ENCODE data around the gene ZNF655.

The ZNF655 gene

DNA sequence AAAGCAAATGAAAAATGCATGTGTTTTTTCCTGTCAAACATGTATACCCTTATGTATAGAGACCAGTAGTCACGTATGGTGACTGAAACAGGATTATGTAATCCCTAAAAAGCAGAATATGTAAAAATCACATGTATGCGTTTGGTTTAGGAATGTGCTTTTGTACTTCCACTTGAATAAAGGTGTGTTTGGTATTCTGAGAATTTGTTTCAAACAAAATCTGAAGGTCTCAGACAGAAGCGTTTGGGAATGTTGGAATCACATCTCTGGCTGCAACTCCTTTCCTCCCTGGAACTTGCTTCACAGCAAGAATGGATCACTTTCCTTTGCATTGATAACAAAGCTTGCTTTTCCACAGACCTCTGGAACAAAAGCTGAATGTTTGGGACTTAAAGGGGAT is 17.8 kb downstream of the ZNF655 start (continued):
- no peak for TF ChIP-seq ZNF792 (tag by site-specific recombination; IDR thresholded peaks at IDR 0.05)
- TF ChIP-seq ZNF221 (tag by site-specific recombination; IDR thresholded peaks at IDR 0.05; ENCODE audit: borderline replicate concordance): no peak
- no peak for TF ChIP-seq ZBTB20 (tag by site-specific recombination; IDR thresholded peaks at IDR 0.05)
- TF ChIP-seq ZNF248 (tag by site-specific recombination; IDR thresholded peaks at IDR 0.05): no peak
- no peak for TF ChIP-seq ZNF654 (tag by site-specific recombination; IDR thresholded peaks at IDR 0.05; ENCODE audit: low read depth)
- TF ChIP-seq ZNF416 (tag by site-specific recombination; IDR thresholded peaks at IDR 0.05): no peak

DNA sequence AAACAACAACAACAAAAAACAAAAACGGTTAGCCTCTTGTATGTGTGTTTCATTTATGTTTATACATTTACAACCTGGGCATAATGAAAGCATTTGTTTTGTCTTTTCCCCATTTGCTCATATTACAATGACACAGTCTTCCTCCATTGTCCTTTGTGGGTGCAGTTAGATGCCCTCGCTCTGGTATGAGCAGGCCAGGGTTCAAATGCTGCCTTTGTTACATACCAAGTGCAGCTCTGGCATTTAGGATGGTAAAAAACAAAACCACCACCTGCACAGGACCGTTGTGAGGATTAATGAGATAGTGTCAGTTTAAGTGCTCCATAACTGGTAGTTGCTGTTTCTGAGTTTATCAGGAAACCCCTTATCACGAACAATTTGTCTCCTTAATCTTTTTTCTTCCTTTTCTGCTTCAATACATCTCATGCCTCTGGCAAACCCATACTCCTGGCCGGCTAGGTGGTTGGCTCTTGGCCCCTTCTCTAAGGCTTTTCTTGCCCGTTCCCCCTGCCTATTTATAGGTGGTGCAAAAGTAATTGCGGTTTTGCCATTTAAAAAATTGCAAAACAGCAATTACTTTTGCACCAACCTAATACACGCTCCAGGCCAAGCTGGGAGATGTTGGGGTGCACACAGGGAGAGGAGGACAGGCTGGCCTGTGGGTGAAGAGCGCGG is 21.0 kb downstream of the ZNF655 start:
- no peak overlapping the region for H3K27ac ChIP-seq (ENCODE audit: extremely low read depth, low read depth, low read length)
- ChIA-PET POLR2A (no interaction called here), CTCF (interaction anchor here (1.1 kb wide), 1 partner anchor 54 kb away, joined by 5 read pairs; no protein-coding TSS in a partner anchor)
- peaks cover 0 to 5% of the 10 kb centered on the region in 2 experiments; a peak in 2 of 3 replicates for H3K36me3 ChIP-seq (ENCODE audit: control insufficient read depth in 2 of 2, insufficient read depth in 1 of 2, low read length in 2 of 2)
- TF ChIP-seq ZNF140 (tag by site-specific recombination; IDR thresholded peaks at IDR 0.05) (no peak), ZBTB1 (tag by site-specific recombination; IDR thresholded peaks at IDR 0.05) (no peak), ZNF350 (tag by site-specific recombination; IDR thresholded peaks at IDR 0.05) (no peak), ZFP3 (tag by site-specific recombination; IDR thresholded peaks at IDR 0.05; ENCODE audit: low read depth) (no peak), ZNF184 (tag by site-specific recombination; IDR thresholded peaks at IDR 0.05) (no peak), ZNF2 (tag by site-specific recombination; IDR thresholded peaks at IDR 0.05) (no peak), ZBTB8A (tag by site-specific recombination; IDR thresholded peaks at IDR 0.05) (no peak), ZNF623 (tag by site-specific recombination; IDR thresholded peaks at IDR 0.05) (no peak), ZNF571 (tag by site-specific recombination; IDR thresholded peaks at IDR 0.05) (no peak), ZNF530 (tag by site-specific recombination; IDR thresholded peaks at IDR 0.05; ENCODE audit: low read depth) (no peak), ZNF426 (tag by site-specific recombination; IDR thresholded peaks at IDR 0.05) (no peak), ZNF19 (tag by site-specific recombination; IDR thresholded peaks at IDR 0.05; ENCODE audit: low read depth) (no peak), IKZF3 (tag by site-specific recombination; IDR thresholded peaks at IDR 0.05) (no peak)
- TF ChIP-seq, protein P1, sequence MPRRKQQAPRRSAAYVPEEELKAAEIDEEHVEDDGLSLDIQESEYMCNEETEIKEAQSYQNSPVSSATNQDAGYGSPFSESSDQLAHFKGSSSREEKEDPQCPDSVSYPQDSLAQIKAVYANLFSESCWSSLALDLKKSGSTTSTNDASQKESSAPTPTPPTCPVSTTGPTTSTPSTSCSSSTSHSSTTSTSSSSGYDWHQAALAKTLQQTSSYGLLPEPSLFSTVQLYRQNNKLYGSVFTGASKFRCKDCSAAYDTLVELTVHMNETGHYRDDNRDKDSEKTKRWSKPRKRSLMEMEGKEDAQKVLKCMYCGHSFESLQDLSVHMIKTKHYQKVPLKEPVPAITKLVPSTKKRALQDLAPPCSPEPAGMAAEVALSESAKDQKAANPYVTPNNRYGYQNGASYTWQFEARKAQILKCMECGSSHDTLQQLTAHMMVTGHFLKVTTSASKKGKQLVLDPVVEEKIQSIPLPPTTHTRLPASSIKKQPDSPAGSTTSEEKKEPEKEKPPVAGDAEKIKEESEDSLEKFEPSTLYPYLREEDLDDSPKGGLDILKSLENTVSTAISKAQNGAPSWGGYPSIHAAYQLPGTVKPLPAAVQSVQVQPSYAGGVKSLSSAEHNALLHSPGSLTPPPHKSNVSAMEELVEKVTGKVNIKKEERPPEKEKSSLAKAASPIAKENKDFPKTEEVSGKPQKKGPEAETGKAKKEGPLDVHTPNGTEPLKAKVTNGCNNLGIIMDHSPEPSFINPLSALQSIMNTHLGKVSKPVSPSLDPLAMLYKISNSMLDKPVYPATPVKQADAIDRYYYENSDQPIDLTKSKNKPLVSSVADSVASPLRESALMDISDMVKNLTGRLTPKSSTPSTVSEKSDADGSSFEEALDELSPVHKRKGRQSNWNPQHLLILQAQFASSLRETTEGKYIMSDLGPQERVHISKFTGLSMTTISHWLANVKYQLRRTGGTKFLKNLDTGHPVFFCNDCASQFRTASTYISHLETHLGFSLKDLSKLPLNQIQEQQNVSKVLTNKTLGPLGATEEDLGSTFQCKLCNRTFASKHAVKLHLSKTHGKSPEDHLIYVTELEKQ (tag by site-specific recombination; IDR thresholded peaks at IDR 0.05; ENCODE audit: borderline replicate concordance): no peak
- no peaks in the 10 kb centered on the region for H3K9me3 ChIP-seq (ENCODE audit: control insufficient read depth, insufficient read depth, low read depth, low read length)
- H3K4me1 ChIP-seq (ENCODE audit: control insufficient read depth, insufficient read depth, low read length): peaks cover 4% of the 10 kb centered on the region; the same call in 1 of the 2 replicates
- no peak overlapping the region for H3K4me3 ChIP-seq (ENCODE audit: low read depth, low read length)

DNA sequence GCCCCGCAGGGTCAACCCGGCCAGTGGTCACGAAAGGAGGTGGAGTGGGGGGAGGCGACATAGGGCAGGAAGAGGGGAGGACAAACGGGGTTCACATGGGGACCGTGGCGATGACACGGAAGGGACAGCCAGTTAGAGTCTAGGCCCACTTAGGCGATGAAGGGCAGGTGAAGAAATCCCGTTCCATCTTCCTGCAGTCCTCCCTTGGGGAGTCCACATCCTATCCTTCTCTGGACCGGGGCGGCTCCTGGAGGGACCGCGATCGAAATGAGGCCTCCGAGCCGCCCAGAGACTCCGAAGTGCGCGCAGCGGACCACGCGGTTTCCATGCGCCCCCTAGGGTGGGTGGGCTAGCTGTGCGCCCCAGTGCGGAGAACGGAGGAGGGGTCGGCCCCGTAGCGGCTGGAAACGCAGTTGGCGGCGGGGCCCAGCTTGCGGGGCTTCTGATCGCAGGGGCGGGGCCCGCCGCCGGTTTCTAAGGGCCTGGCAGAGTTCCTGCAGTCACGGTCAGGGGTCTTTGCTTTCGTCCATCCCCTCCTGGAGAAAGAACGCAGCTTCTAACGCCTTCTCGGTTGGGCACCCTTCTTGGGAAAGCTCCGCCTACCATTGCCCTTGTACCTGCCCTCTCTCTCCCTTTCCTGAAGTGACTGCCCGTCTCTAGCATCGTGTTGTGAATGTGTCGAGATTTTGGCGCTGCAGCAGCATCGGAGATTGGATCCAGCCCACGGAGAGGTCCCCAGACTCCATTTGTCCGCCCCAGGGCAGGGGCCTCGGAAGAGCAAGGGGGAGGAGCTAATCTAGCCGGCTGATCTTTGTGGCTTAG is 21.7 kb downstream of the ZNF655 start:
- no peaks in the 10 kb centered on the region; a peak in 1 of 3 replicates for H3K36me3 ChIP-seq (ENCODE audit: control insufficient read depth in 2 of 2, insufficient read depth in 1 of 2, low read length in 2 of 2)
- H3K4me3 ChIP-seq (ENCODE audit: low read depth, low read length): no peak overlapping the region
- ChIA-PET POLR2A (interaction anchor here (1.0 kb wide), 1 partner anchor 22 kb away, joined by 5 read pairs; the partner anchor contains the start of gene ZNF655), CTCF (interaction anchor here (0.7 to 1.1 kb wide), 4 partner anchors 55 to 1703 kb away, joined by 3 to 5 read pairs (median 4); no protein-coding TSS in a partner anchor)
- H3K9me3 ChIP-seq (ENCODE audit: control insufficient read depth, insufficient read depth, low read depth, low read length): no peaks in the 10 kb centered on the region
- H3K27ac ChIP-seq (ENCODE audit: extremely low read depth, low read depth, low read length): no peak overlapping the region
- H3K4me1 ChIP-seq (ENCODE audit: control insufficient read depth, insufficient read depth, low read length): peaks cover 4% of the 10 kb centered on the region; the same call in 1 of the 2 replicates
- TF ChIP-seq, protein P2, sequence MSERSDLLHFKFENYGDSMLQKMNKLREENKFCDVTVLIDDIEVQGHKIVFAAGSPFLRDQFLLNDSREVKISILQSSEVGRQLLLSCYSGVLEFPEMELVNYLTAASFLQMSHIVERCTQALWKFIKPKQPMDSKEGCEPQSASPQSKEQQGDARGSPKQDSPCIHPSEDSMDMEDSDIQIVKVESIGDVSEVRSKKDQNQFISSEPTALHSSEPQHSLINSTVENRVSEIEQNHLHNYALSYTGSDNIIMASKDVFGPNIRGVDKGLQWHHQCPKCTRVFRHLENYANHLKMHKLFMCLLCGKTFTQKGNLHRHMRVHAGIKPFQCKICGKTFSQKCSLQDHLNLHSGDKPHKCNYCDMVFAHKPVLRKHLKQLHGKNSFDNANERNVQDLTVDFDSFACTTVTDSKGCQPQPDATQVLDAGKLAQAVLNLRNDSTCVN (tag by site-specific recombination; optimal IDR thresholded peaks at IDR 0.05): no peak
- TF ChIP-seq ZFHX2 (tag by site-specific recombination; conservative IDR thresholded peaks at IDR 0.05) (no peak), SP2 (tag by site-specific recombination; IDR thresholded peaks at IDR 0.05) (0 out of 2 replicates have a peak, but pooled peaks have one; percentile 15), ZNF2 (tag by site-specific recombination; IDR thresholded peaks at IDR 0.05) (peak; percentile 77; the same call in 1 of the 2 replicates)
- TF ChIP-seq, protein P3, sequence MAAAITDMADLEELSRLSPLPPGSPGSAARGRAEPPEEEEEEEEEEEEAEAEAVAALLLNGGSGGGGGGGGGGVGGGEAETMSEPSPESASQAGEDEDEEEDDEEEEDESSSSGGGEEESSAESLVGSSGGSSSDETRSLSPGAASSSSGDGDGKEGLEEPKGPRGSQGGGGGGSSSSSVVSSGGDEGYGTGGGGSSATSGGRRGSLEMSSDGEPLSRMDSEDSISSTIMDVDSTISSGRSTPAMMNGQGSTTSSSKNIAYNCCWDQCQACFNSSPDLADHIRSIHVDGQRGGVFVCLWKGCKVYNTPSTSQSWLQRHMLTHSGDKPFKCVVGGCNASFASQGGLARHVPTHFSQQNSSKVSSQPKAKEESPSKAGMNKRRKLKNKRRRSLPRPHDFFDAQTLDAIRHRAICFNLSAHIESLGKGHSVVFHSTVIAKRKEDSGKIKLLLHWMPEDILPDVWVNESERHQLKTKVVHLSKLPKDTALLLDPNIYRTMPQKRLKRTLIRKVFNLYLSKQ (tag by site-specific recombination; IDR thresholded peaks at IDR 0.05; ENCODE audit: borderline replicate concordance): no peak
- TF ChIP-seq, protein P4, sequence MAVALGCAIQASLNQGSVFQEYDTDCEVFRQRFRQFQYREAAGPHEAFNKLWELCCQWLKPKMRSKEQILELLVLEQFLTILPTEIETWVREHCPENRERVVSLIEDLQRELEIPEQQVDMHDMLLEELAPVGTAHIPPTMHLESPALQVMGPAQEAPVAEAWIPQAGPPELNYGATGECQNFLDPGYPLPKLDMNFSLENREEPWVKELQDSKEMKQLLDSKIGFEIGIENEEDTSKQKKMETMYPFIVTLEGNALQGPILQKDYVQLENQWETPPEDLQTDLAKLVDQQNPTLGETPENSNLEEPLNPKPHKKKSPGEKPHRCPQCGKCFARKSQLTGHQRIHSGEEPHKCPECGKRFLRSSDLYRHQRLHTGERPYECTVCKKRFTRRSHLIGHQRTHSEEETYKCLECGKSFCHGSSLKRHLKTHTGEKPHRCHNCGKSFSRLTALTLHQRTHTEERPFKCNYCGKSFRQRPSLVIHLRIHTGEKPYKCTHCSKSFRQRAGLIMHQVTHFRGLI (tag by site-specific recombination; IDR thresholded peaks at IDR 0.05): peak; percentile 80

Data from HEK293 (cell line).